Ascending aorta (tissue), 2 donors: ENCODE data around the gene TIPARP. TPM values are rescaled to one million over a fixed set of nuclear protein-coding genes. Genes with fewer than 3 reads are reported as not detected.

ENCODE experiments used
- DNase-seq, 2 donors: peaks; one replicate each; pipeline ENCODE4 v3.0.0-alpha.2; 2019; ENCODE audit warnings: low spot score in 2 of 2
- H3K27ac ChIP-seq, 2 donors: fragments of 200-600 bp; sonication (generic); one replicate each; pipeline ENCODE4 v1.5.1; 2016 to 2017; ENCODE audit warnings: mild to moderate bottlenecking in 1 of 2
- H3K27me3 ChIP-seq: fragments of 200-600 bp; sonication (generic); one replicate; pipeline ENCODE4 v1.5.1; 2017
- H3K36me3 ChIP-seq, 2 donors: fragments of 200-600 bp; sonication (generic); one replicate each; pipeline ENCODE4 v1.5.1; 2016
- H3K4me1 ChIP-seq, 2 donors: fragments of 200-600 bp; sonication (generic); one replicate each; pipeline ENCODE4 v1.5.1; 2016 to 2017; ENCODE audit warnings: mild to moderate bottlenecking in 1 of 2
- H3K4me3 ChIP-seq, 2 donors: fragments of 200-600 bp; sonication (generic); one replicate each; pipeline ENCODE4 v1.5.1; 2016 to 2017; ENCODE audit warnings: mild to moderate bottlenecking in 1 of 2
- H3K9me3 ChIP-seq, 2 donors: fragments of 200-600 bp; sonication (generic); one replicate each; pipeline ENCODE4 v1.5.1; 2016
- CTCF ChIP-seq, 3 experiments: fragments of 200-600 bp in 2 of 3; fragments of 450-650 bp in 1 of 3; sonication (generic) in 2 of 3; IDR thresholded peaks; one replicate each; pipeline ENCODE4 v1.5.1; 2016 to 2019; ENCODE audit warnings: antibody characterized with exemption in 3 of 3, mild to moderate bottlenecking in 1 of 3, moderate library complexity in 1 of 3
- intact Hi-C: fragments of 100-400 bp; cut with DNase I; formaldehyde crosslinking; loops from one replicate; pipeline ENCODE4 v1.15.1; 2023
- total RNA-seq: library from RNA; depleted of rRNA; stranded (reverse); fragments of >200 nt; gene quantifications from one replicate; pipeline ENCODE4 v1.1.0, GENCODE V29; 2016

TIPARP gene
- total RNA-seq, 1 donor from 2014 or later = 7.2 TPM

GRCh38 chr3:156664831-156665178 lies 9.6 kb upstream of the TIPARP start:
- Histone ChIP-seq H3K36me3 (no peaks in the 10 kb centered on the region), H3K27me3 (no peaks in the 10 kb centered on the region), H3K27ac (no peak overlapping the region), H3K4me3 (no peak overlapping the region), H3K4me1 (peaks cover 0 to 2% of the 10 kb centered on the region in 2 donors), H3K9me3 (no peaks in the 10 kb centered on the region)
- intact Hi-C loops = no loop called here
- TF ChIP-seq CTCF (IDR thresholded peaks at IDR 0.05) = no peak
- no peak for DNase-seq

GRCh38 chr3:156665291-156665690 lies 9.1 kb upstream of the TIPARP start:
- H3K27ac ChIP-seq = no peak overlapping the region
- DNase-seq = no peak
- intact Hi-C loops = no loop called here

GRCh38 chr3:156666073-156666472 lies 8.3 kb upstream of the TIPARP start:
- no peak for DNase-seq
- no peak overlapping the region for H3K4me3 ChIP-seq
- H3K9me3 ChIP-seq = no peaks in the 10 kb centered on the region
- H3K4me1 ChIP-seq = peaks cover 0 to 2% of the 10 kb centered on the region in 2 donors
- no peaks in the 10 kb centered on the region for H3K36me3 ChIP-seq
- no peak overlapping the region for H3K27ac ChIP-seq
- intact Hi-C loops = no loop called here
- TF ChIP-seq CTCF (IDR thresholded peaks at IDR 0.05) = no peak
- no peaks in the 10 kb centered on the region for H3K27me3 ChIP-seq

More at GRCh38 chr3:156665291-156665690, 9.1 kb upstream of the TIPARP start:
- H3K4me3 ChIP-seq = no peak overlapping the region
- no peaks in the 10 kb centered on the region for H3K27me3 ChIP-seq
- H3K36me3 ChIP-seq = no peaks in the 10 kb centered on the region
- H3K4me1 ChIP-seq = peaks cover 0 to 2% of the 10 kb centered on the region in 2 donors
- no peak for TF ChIP-seq CTCF (IDR thresholded peaks at IDR 0.05)
- no peaks in the 10 kb centered on the region for H3K9me3 ChIP-seq

- H3K36me3 ChIP-seq = no peaks in the 10 kb centered on the region
- DNase-seq = no peak
- H3K4me3 ChIP-seq = no peak overlapping the region
- H3K27me3 ChIP-seq = no peaks in the 10 kb centered on the region
- H3K4me1 ChIP-seq = peaks cover 0 to 2% of the 10 kb centered on the region in 2 donors
- no peaks in the 10 kb centered on the region for H3K9me3 ChIP-seq
- no peak overlapping the region for H3K27ac ChIP-seq
- intact Hi-C loops = no loop called here
- no peak for TF ChIP-seq CTCF (IDR thresholded peaks at IDR 0.05)
These were observed 6.2 kb upstream of the TIPARP start for GRCh38 chr3:156668073-156668763.

GRCh38 chr3:156670077-156670476 lies 4.3 kb upstream of the TIPARP start:
- Histone ChIP-seq H3K27ac (no peak overlapping the region), H3K27me3 (no peaks in the 10 kb centered on the region), H3K4me3 (no peak overlapping the region), H3K36me3 (no peaks in the 10 kb centered on the region), H3K4me1 (peaks cover 0 to 4% of the 10 kb centered on the region in 2 donors), H3K9me3 (no peaks in the 10 kb centered on the region)
- intact Hi-C loops = loop anchor here (5.0 kb wide), 2 partner anchors 798 to 818 kb away; partner anchors contain the start of genes GMPS and SLC33A1
- no peak for DNase-seq
- TF ChIP-seq CTCF (IDR thresholded peaks at IDR 0.05) = no peak
